GM18861 (cell line): ENCODE data around the gene ANKRD36.
"Not testable (repeated sequence)": the region's sequence is repeated elsewhere in the genome, so short reads cannot be mapped to it uniquely, and the experiment has no call there.

Experiments used
- ATAC-seq: cut with Tn5 transposase; IDR thresholded peaks from one replicate; pipeline ENCODE4 v1.9.1; 2021; ENCODE audit not compliant: unreplicated experiment

The ANKRD36 gene

DNA sequence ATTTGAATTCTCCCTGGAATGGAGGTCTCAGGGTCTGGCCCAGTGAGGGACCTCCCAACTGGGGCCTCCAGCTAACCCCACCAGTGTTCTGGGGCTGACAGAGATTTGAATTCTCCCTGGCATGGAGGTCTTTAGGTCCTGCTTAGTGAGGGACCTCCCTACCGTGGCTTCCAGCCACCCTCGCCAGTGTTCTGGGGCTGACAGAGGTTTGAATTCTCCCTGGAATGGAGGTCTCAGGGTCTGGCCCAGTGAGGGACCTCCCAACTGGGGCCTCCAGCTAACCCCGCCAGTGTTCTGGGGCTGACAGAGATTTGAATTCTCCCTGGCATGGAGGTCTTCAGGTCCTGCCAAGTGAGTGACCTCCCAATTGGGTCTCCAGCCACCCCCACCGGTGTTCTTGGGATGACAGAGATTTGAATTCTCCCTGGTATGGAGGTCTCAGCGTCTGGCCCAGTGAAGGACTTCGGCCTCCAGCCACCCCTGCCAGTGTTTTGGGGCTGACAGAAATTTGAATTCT is 155.2 kb downstream of the ANKRD36 start:
- ATAC-seq, result not testable (repeated sequence)

DNA sequence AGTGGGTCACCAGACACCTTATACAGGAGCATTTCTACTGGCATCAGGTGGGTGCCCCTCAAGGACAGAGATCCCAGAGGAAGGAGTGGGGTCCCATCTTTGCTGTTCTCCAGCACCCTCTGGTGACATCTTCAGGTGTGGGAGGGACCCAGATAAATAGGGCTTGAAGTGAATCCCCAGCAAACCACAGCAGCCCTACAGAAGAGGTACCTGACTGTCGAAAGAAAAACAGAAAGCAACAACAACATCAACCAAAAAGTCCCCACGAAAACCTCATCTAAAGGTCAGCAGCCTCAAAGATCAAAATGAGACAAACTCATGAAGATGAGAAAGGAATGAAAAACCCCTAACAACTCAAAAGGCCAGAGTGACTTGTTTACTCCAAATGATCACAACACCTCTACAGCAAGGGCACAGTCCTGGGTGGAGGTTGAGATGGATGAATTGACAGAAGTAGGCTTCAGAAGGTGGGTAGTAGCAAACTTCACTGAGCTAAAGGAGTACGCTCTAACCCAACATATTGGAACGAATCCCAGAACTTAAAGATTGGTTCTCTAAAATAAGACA is 163.4 kb downstream of the ANKRD36 start:
- not testable (repeated sequence) for ATAC-seq

DNA sequence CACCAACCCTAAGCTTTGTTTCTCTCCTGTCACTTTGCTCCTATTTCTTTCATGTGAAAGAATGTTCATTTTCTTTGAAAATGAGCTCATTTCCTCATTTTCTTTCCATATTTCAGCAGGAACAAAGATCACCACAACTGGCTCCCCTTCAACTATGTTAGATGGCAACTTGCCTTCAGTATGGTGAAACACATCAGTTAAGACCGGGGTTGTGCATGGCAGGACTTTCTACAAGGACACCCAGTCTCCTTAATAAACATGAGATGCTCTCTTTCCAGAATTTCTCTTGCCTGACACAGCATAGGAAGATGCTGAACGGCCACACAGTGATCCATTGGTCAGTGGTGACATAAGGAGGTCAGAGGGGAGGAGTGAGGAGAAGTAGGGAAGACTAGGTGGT is 172.2 kb downstream of the ANKRD36 start:
- ATAC-seq, result not testable (repeated sequence)

DNA sequence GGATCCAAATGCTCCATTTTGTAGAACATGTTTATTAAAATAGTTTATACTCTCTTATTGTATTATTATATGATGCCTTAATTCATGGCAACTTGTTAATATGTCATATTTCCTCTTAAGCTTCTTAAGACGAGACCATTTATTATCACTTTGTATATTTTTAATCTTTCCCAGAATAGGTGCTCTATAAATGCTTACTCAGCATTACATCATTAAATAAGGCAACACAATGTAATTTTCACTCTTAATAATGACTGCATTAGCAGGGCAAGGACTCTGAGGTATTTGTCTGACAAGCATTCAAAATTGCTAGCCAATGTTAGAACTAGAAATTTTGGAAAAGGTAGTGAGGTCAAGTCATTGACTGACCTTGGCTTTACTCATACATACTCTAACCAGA is 180.7 kb downstream of the ANKRD36 start:
- ATAC-seq, result not testable (repeated sequence)
